Measurements from ENCODE around the gene CXCL6.

Gene CXCL6

DNA sequence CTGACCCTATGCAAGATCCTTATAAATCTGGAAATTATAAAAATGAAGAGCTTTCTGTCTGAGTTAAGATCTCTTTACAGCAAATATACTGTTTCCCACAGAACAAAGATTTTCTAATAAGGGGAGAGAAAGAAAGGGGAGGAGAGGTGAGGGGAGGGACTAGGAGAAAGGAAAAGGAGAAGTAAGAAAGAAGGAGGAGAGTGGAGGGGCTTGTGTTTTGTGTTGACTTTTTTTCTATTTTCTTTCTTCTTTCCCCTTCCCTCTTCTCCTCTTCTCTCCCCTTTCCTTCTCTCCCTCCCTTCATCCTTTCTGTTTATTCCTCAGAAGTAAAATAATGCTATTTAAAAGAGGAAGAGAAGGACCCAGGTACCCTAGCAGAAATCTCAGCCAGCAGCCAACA is 6.2 kb downstream of the CXCL6 start:
- DNase-seq (ENCODE audit: low read depth in 2 of 2), result no peak

DNA sequence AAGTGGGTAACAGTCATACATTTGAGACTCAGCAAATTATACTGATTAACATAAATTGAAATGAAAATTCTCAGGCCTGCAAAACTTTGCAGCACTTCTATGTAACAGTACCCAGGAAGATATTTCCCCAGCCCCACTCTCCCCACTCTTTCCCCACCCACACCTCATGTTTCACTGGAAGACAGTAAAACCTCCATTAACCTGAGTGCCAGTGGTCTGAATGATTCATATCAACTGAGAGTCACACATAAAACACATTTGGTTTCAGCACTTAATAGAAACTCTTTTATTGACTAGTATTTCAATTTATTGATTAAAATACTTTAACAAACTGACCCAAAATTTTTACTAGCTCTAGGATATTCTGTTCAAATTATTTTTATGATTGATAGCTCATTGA is 6.9 kb downstream of the CXCL6 start:
- no peak for DNase-seq (ENCODE audit: low read depth in 2 of 2)

- DNase-seq (ENCODE audit: low read depth in 2 of 2), result no peak
These were observed 7.9 kb downstream of the CXCL6 start for GRCh38 chr4:73844345-73844744.

GRCh38 chr4:73844806-73845205 is 8.3 kb downstream of the CXCL6 start:
- DNase-seq (ENCODE audit: low read depth in 2 of 2), result no peak

- DNase-seq (ENCODE audit: low read depth in 2 of 2), result no peak
These were observed 11.2 kb downstream of the CXCL6 start for GRCh38 chr4:73847526-73848182.

DNA sequence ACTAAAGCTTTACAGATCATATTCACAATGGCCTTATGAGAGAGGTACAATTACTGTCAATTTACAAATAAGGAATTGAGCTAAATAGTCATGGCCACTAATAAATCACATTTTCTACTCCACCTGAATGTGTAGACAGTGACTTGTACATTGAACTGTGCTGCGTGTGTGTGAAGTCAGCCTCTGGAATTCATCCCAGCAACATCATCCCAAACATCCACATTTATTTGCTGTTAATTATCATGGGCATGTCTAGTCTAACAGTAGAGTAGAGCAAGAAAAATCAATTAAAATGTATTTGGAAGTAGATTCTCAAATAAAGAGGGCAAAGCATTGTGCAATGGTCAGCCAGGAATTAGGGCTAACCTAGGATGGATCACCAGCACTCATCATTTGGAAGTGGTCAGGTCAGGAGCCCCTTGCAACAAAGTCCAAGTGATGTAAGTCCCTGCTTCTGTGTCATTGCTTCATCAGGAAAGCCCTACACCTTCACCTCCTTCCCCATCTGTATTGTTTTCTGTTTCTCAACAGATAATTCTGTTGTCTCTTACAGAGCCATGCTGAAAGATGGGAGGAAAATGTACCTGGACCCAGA is 11.8 kb downstream of the CXCL6 start:
- DNase-seq (ENCODE audit: low read depth in 2 of 2), result no peak

GRCh38 chr4:73850261-73850970 is 13.9 kb downstream of the CXCL6 start:
- DNase-seq (ENCODE audit: low read depth in 2 of 2), result no peak

DNA sequence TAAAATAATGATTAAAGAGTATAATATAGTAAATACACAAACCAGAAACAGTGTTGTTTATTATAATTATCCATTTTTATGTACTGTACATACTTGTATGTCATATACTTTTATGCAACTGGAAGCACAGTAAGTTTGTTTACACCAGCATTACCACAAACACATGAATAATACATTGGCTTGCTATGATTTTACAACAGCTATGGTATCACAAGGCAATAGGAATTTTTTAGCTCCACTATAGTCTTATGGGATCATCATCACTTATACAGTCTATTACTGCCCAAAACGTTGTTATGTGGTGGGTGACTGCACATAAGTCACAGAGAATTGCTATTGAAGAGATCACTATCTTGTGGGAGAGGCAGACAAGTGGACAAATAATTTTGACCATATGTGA is 14.8 kb downstream of the CXCL6 start:
- no peak for DNase-seq (ENCODE audit: low read depth in 2 of 2)

DNA sequence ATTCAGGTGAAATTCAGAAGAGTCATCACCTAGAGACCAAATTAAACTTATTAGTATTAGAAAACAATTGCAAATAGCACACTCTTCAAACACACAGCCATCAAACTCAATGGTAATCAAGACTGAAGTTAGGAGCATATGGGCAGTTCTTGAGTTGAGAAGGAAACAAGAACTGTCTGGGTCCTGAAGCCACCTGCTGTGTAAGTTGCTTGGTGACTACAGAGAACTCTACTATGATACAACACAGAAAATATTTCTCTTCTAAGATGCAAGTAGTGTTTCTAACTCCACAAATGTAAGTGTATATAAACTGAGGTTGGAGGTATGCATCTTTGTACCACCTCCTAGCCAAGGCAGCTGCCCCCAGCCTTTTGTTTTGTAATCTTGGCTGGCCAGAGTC is 16.3 kb downstream of the CXCL6 start:
- DNase-seq (ENCODE audit: low read depth in 2 of 2), result no peak

DNA sequence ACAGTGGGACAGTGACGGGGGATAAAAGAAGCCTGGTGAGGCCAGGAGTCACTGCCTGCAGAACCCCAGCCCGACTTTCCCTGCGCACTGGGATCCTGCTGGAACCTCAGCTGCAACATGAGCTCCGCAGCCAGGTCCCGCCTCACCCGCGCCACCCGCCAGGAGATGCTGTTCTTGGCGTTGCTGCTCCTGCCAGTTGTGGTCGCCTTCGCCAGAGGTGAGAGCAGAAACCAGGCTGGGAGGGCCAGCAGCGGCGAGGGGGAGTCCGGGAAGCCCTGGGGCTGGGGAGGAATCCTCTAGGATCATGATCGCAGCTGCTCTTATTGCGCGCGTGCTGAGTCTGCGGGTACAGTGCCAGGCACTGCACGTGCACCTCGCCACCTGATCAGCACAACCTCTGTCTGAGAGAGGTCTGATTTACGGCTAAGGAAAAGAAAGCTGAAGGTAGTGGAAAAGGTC is 16.8 kb downstream of the CXCL6 start, which contains the start of gene PF4V1:
Gene PF4V1 (plus strand): TSS at position 51 of the 459 bp plus-strand sequence. CDS start 67 bp downstream, at position 118.
- no peak for DNase-seq (ENCODE audit: low read depth in 2 of 2)

GRCh38 chr4:73853718-73854473 is 17.4 kb downstream of the CXCL6 start:
- DNase-seq (ENCODE audit: low read depth in 2 of 2), result no peak

- DNase-seq (ENCODE audit: low read depth in 2 of 2), result no peak
These were observed 18.9 kb downstream of the CXCL6 start for GRCh38 chr4:73855406-73855805.

DNA sequence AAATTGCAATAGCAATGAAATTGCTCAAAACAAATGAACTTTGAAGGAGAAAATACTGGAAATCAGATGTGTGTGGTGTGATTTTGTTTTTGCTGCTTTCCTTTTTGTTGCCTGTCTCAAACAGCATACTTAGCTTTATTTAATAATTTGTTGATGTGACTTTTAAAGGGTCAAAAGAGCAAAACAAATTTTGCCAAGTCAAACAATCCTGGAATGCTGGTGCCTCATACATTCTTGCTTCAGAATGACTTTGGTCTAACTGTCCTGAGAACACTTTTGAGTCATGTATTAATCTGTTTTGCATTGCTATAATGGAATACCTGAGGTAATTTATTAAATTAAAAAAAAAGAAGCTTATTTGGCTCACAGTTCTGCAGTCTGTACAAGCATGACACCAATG is 20.0 kb downstream of the CXCL6 start:
- no peak for DNase-seq (ENCODE audit: low read depth in 2 of 2)

DNA sequence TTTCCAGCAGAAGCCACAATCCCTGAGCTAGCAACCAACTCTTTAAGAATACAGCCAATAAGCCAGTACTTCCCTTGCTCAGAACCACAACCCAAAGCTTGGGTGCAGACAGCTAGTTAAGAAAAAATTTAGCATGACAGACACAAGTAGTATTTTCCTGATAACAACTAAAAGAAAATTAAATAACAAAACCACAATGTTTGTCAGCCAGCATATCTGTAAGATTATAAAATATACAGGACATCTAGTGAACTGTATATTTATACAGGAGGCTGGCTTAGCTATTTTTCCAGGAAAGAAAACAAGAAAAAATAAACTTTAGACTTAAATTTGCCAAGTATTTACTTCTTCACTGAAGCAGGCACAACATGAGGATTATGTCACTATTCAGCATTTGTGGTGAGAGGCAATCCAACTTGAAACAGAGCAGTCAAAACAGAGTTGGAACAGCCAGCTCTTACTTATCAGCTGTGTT is 23.2 kb downstream of the CXCL6 start:
- no peak for DNase-seq (ENCODE audit: low read depth in 2 of 2)

DNA sequence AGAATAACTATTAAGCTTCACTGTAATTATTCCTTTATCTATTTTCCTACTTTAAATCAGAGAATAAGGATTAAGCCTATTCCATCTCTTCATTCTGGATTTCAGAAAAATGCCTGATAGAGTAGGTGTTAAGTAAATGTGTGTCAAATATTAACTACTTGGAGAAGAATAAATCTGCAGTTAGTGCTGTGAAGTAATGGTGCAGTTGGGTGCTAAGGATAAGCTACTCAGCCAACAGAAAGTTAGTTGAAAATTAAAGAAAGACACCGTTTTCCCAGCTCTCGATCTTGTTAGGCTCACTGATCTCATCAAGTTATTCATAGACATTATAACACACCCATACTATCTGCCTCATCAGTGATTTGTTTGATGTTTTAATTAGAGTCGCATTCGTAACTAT is 23.7 kb downstream of the CXCL6 start:
- no peak for DNase-seq (ENCODE audit: low read depth in 2 of 2)

DNA sequence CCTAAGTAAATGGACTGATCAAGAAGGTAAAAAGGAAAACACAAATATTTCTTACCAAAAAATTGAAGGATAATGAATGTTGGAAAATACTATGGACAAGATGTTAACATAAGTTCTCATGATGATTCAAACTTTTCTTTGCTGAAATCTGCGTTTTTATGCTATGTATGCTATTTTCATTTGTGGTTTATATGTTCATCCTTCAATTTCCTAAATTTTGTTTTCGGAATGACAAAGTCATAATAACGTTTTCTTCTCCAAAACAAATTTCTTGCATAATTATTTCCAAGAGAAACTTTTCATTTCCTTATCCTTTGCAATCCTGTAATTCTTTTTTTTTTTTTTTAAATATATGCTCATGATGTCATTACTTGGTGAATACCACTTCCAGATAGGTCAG is 24.4 kb downstream of the CXCL6 start:
- no peak for DNase-seq (ENCODE audit: low read depth in 2 of 2)

DNA sequence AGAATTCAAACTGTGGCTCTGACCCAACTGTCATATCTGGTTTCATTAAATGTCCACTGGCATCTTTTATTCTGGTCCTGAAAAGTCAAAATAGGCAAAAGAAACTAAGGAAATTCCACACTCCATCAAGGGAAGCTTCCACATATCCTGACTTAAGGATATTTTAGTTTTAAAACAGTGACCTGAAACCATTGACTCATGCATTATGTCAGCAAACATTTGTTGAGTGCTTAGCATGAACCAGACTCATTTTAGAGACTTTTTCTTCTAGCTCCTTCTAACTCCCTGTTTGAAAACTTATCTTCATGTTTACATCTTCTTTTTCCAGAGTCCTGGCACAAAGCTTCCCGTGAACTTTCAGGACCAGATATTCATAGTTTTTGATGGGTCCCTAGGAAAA is 25.8 kb downstream of the CXCL6 start:
- no peak for DNase-seq (ENCODE audit: low read depth in 2 of 2)

DNA sequence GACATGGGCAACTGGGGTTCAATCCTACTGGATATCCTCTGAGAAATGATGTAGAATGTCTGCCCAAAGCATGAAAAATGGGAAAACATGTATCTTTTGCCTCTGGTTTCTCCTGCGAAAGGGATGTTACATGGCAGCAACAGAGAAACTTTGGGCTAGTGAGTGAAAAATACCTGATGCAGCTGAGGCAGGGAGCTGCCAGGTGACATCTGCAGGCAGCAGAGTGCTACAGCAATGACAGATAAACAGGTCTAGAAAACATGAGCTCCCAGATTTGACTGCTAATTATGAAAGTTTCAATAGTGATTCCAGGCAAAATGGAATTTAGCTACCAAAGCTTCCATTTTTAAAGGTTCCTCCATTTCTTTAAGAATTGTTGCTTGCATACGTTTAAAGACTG is 27.9 kb downstream of the CXCL6 start:
- DNase-seq (ENCODE audit: low read depth in 2 of 2), result no peak

- DNase-seq (ENCODE audit: low read depth in 2 of 2), result no peak
These were observed 28.5 kb downstream of the CXCL6 start for GRCh38 chr4:73864961-73865360.

DNA sequence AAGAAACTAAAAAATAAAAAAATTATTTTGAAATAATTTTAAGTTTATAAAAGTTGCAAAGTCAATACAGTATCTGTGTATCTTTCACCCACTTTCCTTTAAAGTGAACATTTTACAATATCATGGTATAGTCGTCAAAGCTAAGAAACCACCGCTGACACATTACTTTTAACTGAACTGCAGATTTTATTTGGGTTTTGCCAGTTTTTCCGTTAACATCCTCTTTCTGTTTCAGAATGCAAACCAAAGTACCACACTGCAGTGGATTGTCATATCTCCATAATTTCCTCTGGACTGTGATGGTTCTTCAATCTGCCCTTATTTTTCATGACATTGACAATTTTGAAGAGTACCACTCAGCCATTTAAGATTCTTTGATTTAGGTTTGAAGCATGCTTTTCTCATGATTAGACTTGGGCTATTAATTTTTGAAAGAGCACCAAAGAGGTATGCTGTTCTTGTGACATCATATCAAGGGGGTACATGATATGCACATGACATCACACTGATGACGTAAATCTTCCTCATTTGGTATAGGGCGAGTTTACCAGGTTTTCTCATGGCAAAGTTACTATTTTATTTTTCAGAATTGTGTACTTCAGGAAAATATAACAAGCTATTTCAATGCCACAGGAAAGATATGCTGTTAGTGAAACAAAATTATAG is 29.1 kb downstream of the CXCL6 start:
- DNase-seq (ENCODE audit: low read depth in 2 of 2), result no peak

GRCh38 chr4:73866246-73866645 is 29.8 kb downstream of the CXCL6 start:
- DNase-seq (ENCODE audit: low read depth in 2 of 2), result no peak

- no peak for DNase-seq (ENCODE audit: low read depth in 2 of 2)
These were observed 31.3 kb downstream of the CXCL6 start for GRCh38 chr4:73867783-73868182.

Measured in stimulated activated CD8-positive, alpha-beta memory T cell treated with anti-CD3 and anti-CD28 coated beads, Interleukin-15, amount 100 ng/mL, for 48 hours (primary cell).